GM21723 (cell line): ENCODE measurements around the gene GNAT1.
"Not testable (repeated sequence)": the region's sequence is repeated elsewhere in the genome, so short reads cannot be mapped to it uniquely, and the experiment has no call there.

ENCODE experiments used
- ATAC-seq: cut with Tn5 transposase; IDR thresholded peaks from one replicate; pipeline ENCODE4 v1.9.1; 2021; ENCODE audit warnings: mild to moderate bottlenecking, moderate library complexity; ENCODE audit not compliant: unreplicated experiment

Gene GNAT1

GRCh38 chr3:50217681-50218080, 26.3 kb downstream of the GNAT1 start:
- no peak for ATAC-seq

- ATAC-seq, result no peak
Observed at GRCh38 chr3:50218448-50218847, 27.0 kb downstream of the GNAT1 start.

- no peak for ATAC-seq
Observed at GRCh38 chr3:50219285-50219684, 27.9 kb downstream of the GNAT1 start.

GRCh38 chr3:50220109-50220508, 28.7 kb downstream of the GNAT1 start:
- ATAC-seq, result no peak

GRCh38 chr3:50221051-50221410, 29.6 kb downstream of the GNAT1 start:
- ATAC-seq, result no peak

GRCh38 chr3:50221411-50222168, 30.2 kb downstream of the GNAT1 start:
- no peak for ATAC-seq

- ATAC-seq, result no peak
Observed at GRCh38 chr3:50222169-50222528, 30.7 kb downstream of the GNAT1 start.

- no peak for ATAC-seq
Observed at GRCh38 chr3:50224639-50225038, 33.2 kb downstream of the GNAT1 start.

GRCh38 chr3:50226888-50227389, 35.5 kb downstream of the GNAT1 start:
- ATAC-seq, result peak; percentile 10

GRCh38 chr3:50227390-50228183, 36.2 kb downstream of the GNAT1 start:
- ATAC-seq, result peak; percentile 80

GRCh38 chr3:50228184-50228763, 36.9 kb downstream of the GNAT1 start:
- ATAC-seq, result not testable (repeated sequence)

- ATAC-seq, result no peak
Observed at GRCh38 chr3:50229490-50229889, 38.1 kb downstream of the GNAT1 start.

GRCh38 chr3:50230104-50230793, 38.8 kb downstream of the GNAT1 start:
- no peak for ATAC-seq

- no peak for ATAC-seq
Observed at GRCh38 chr3:50230794-50231125, 39.4 kb downstream of the GNAT1 start.

- ATAC-seq, result no peak
Observed at GRCh38 chr3:50231581-50231980, 40.2 kb downstream of the GNAT1 start.

GRCh38 chr3:50232303-50232702, 40.9 kb downstream of the GNAT1 start:
- ATAC-seq, result no peak

- ATAC-seq, result no peak
Observed at GRCh38 chr3:50233176-50233575, 41.8 kb downstream of the GNAT1 start.

GRCh38 chr3:50235716-50236483, 44.5 kb downstream of the GNAT1 start, which contains the start of gene GNAI2:
GNAI2 (plus strand) TSS chr3:50236204; CDS start chr3:50236336, 132 bp downstream.
- peak; percentile 93 for ATAC-seq

GRCh38 chr3:50236484-50237132, 45.2 kb downstream of the GNAT1 start:
- ATAC-seq, result no peak

- no peak for ATAC-seq
Observed at GRCh38 chr3:50237133-50237651, 45.8 kb downstream of the GNAT1 start.
